Heart right ventricle (tissue), 16 donors: ENCODE measurements around the gene UPF3A. TPM values are rescaled to one million over a fixed set of nuclear protein-coding genes. Genes with fewer than 3 reads are reported as not detected.
A peak's percentile ranks its signal among the peaks of the same experiment; 100 is the strongest.

Experiments used
- ATAC-seq, 8 donors: fragments of 200-7000 bp; cut with Tn5 transposase; one replicate each; pipeline ENCODE4 v1.9.1; 2020; ENCODE audit warnings: mild to moderate bottlenecking in 8 of 8, moderate library complexity in 8 of 8, moderate number of reproducible peaks in 1 of 8
- DNase-seq, 2 donors: peaks; one replicate each; pipeline ENCODE4 v3.0.0-alpha.2; 2020
- H3K27ac ChIP-seq, 10 donors: fragments of 200-600 bp; sonication (generic) in 2 of 10; one replicate each; pipeline versions ENCODE4 v1.5.0 to v1.8.0; 2020 to 2022; ENCODE audit warnings: mild to moderate bottlenecking in 3 of 10
- H3K27me3 ChIP-seq, 7 donors: fragments of 200-600 bp; one replicate each; pipeline ENCODE4 v1.8.0; 2021 to 2022; ENCODE audit warnings: mild to moderate bottlenecking in 2 of 7
- H3K36me3 ChIP-seq, 9 donors: fragments of 200-600 bp; sonication (generic) in 1 of 9; one replicate each; pipeline versions ENCODE4 v1.5.0 to v1.8.0; 2020 to 2022; ENCODE audit warnings: mild to moderate bottlenecking in 2 of 9
- H3K4me1 ChIP-seq, 9 donors: fragments of 200-600 bp; sonication (generic) in 1 of 9; one replicate each; pipeline versions ENCODE4 v1.5.0 to v1.8.0; 2020 to 2022; ENCODE audit warnings: mild to moderate bottlenecking in 4 of 9
- H3K4me3 ChIP-seq, 10 donors: fragments of 200-600 bp; sonication (generic) in 2 of 10; one replicate each; pipeline versions ENCODE4 v1.5.0 to v1.8.0; 2020 to 2022; ENCODE audit warnings: mild to moderate bottlenecking in 7 of 10, moderate library complexity in 2 of 10
- H3K9me3 ChIP-seq, 11 donors: fragments of 200-600 bp in 10 of 11; sonication (generic) in 2 of 11; one replicate each; pipeline versions ENCODE4 v1.5.0 to v1.8.0; 2013 to 2022; ENCODE audit warnings: mild to moderate bottlenecking in 2 of 11, control low read depth in 1 of 11, moderate library complexity in 1 of 11
- CTCF ChIP-seq, 9 donors: fragments of 200-600 bp; sonication (generic) in 2 of 9; IDR thresholded peaks; one replicate each; pipeline versions ENCODE4 v1.5.0 to v1.8.0; 2021 to 2022; ENCODE audit warnings: antibody characterized with exemption in 9 of 9, mild to moderate bottlenecking in 5 of 9, moderate library complexity in 1 of 9
- WGBS, 2 donors: extraction: QIAGEN DNeasy Blood & Tissue Kit; methylation state at CpG; one replicate each; pipeline ENCODE4 v1.1.7; 2013; ENCODE audit warnings: inconsistent platforms in 1 of 2; 5-methylcytosine and 5-hydroxymethylcytosine counted together
- intact Hi-C, 10 donors: fragments of 100-400 bp; cut with DNase I; formaldehyde crosslinking; loops; one replicate each; pipeline versions ENCODE4 v1.11.1 to v1.14.2; 2022
- polyA plus RNA-seq, 2 donors: library from polyadenylated mRNA; stranded (reverse); fragments of 200-250 nt; gene quantifications; one replicate each; pipeline ENCODE4 v1.2.3, GENCODE V29; 2013
- total RNA-seq, 10 donors: library from RNA; stranded (reverse); fragmentation: NEBNext Ultra II Directional in 3 of 10; extraction: Animal tissue kit (Norgen Biotek cat#: 25700) in 3 of 10; gene quantifications; one replicate each; pipeline versions ENCODE4 v1.2.1 to v1.2.4, GENCODE V29; 2021 to 2023
- donor health status: Arrhythmogenic right ventricular cardiomyopathy.
- donor health status: ischemic (EF 13 %, LVEDD 7.1; RV severe dilation, severe dysfunction).
- donor health status: healthy with polysubstance abuse.
- donor health status: DM: no; HTN: yes; CAD: no.
- donor health status: DM: no; HTN: no; CAD: no.
- donor health status: ischemic (EF 25% LVEDD 6.9; RV normal size, moderate dysfunction).
- donor health status: ischemic (EF 25% LVEDD 5.7; RV mildly dilated, moderate dysfunction).
- donor health status: healthy.
- donor health status: DM: yes; HTN: yes; CAD: no.
- donor health status: Ischemic cardiomyopathy.
- donor health status: ischemic (EF 35%, LVEDD 5.7; RV mildly dilated, moderate dysfunction).
- donor health status: nonischemic (EF 11% LVEDD 7.7; RV severe dilation, severe dysfunction).
- donor health status: DM: yes; HTN: yes; CAD: no.
- donor health status: PGD.
- donor health status: ischemic (EF 29% LVEDD 5.4; RV normal size, mild dysfunction).
- donor health status: nonischemic (EF 23%, LVEDD 6.1; RV moderate dilation, normal function).

UPF3A gene
- total and polyA plus RNA-seq, 12 donors: 16.6 to 105 (median 20.4) TPM

- H3K9me3 ChIP-seq: no peaks in the 10 kb centered on the region
- H3K4me1 ChIP-seq: peaks cover 0 to 25% (median 17%) of the 10 kb centered on the region in 9 donors
- ATAC-seq (peak; percentile 97 to 99 (median 98)), DNase-seq (peak; percentile 91 to 93)
- peaks cover 0 to 35% (median 27%) of the 10 kb centered on the region in 9 donors for H3K36me3 ChIP-seq
- H3K27me3 ChIP-seq: peaks cover 0 to 16% (median 11%) of the 10 kb centered on the region in 7 donors
- peak in 6 of 9 donors; percentile 10 to 40 (median 24) for TF ChIP-seq CTCF (IDR thresholded peaks at IDR 0.05)
- H3K4me3 ChIP-seq: peak within 1 kb of the TSS; percentile 67 to 99 (median 88)
- WGBS, 2 donors: 0 to 1% methylated on average over 74 to 76 of the region's 76 CpGs
- H3K27ac ChIP-seq: peak within 1 kb of the TSS; percentile 68 to 93 (median 89)
- intact Hi-C loops: no loop called here
Observed at GRCh38 chr13:114234645-114235421, 46.6 kb upstream of the UPF3A start, which contains the start of gene CDC16. Gene CDC16 (plus strand): TSS chr13:114234897. CDS start chr13:114235085, 188 bp downstream.

GRCh38 chr13:114235697-114236096 lies 45.7 kb upstream of the UPF3A start:
- no peak for ATAC-seq
- Histone ChIP-seq H3K9me3 (no peaks in the 10 kb centered on the region), H3K27me3 (peaks cover 0 to 8% (median 2%) of the 10 kb centered on the region in 7 donors), H3K4me1 (peaks cover 0 to 22% (median 17%) of the 10 kb centered on the region in 9 donors), H3K27ac (peak overlapping the region in 8 of 10 donors; percentile 79 to 93 (median 90)), H3K4me3 (peak overlapping the region; percentile 67 to 99 (median 88)), H3K36me3 (peaks cover 0 to 44% (median 35%) of the 10 kb centered on the region in 9 donors)
- no peak for TF ChIP-seq CTCF (IDR thresholded peaks at IDR 0.05)
- DNase-seq: no peak
- intact Hi-C loops: no loop called here
- 10 to 13% methylated on average over 10 of the region's 10 CpGs for WGBS, 2 donors

- ATAC-seq (no peak), DNase-seq (no peak)
- TF ChIP-seq CTCF (IDR thresholded peaks at IDR 0.05): no peak
- H3K4me1 ChIP-seq: peaks cover 0 to 22% (median 17%) of the 10 kb centered on the region in 9 donors
- peak overlapping the region in 6 of 10 donors; percentile 77 to 99 (median 88) for H3K4me3 ChIP-seq
- intact Hi-C loops: no loop called here
- peaks cover 0 to 6% (median 0%) of the 10 kb centered on the region in 7 donors for H3K27me3 ChIP-seq
- 80% methylated on average over 4 of the region's 4 CpGs for WGBS, 2 donors
- H3K36me3 ChIP-seq: peaks cover 0 to 49% (median 37%) of the 10 kb centered on the region in 9 donors
- H3K9me3 ChIP-seq: no peaks in the 10 kb centered on the region
- H3K27ac ChIP-seq: peak overlapping the region in 2 of 10 donors; percentile 89 to 93
Observed at GRCh38 chr13:114236227-114236626, 45.2 kb upstream of the UPF3A start.

GRCh38 chr13:114237415-114238112 lies 43.8 kb upstream of the UPF3A start:
- WGBS, 2 donors: 83 to 86% methylated on average over 7 of the region's 7 CpGs
- H3K27ac ChIP-seq: no peak overlapping the region
- H3K4me3 ChIP-seq: no peak overlapping the region
- intact Hi-C loops: no loop called here
- ATAC-seq: no peak
- H3K36me3 ChIP-seq: peaks cover 0 to 63% (median 50%) of the 10 kb centered on the region in 9 donors
- H3K9me3 ChIP-seq: no peaks in the 10 kb centered on the region
- DNase-seq: no peak
- H3K27me3 ChIP-seq: no peaks in the 10 kb centered on the region
- TF ChIP-seq CTCF (IDR thresholded peaks at IDR 0.05): no peak
- H3K4me1 ChIP-seq: peaks cover 0 to 22% (median 17%) of the 10 kb centered on the region in 9 donors
